H1 (cell line): ENCODE results near the gene COPZ2. TPM values are rescaled to one million over a fixed set of nuclear protein-coding genes. Genes with fewer than 3 reads are reported as not detected.

ENCODE experiments used
- ATF3 ChIP-seq: IDR thresholded peaks from 2 replicates; pipeline ENCODE4 v1.6.1; 2011; ENCODE audit warnings: low read depth, mild to moderate bottlenecking, low read length; ENCODE audit not compliant: insufficient read depth
- CBX5 ChIP-seq: fragments of 300-800, 300-1000 bp; sonication (generic); IDR thresholded peaks from 2 replicates; pipeline ENCODE4 v1.7.1; 2016; ENCODE audit warnings: antibody characterized with exemption, low read length, low read depth
- GABPA ChIP-seq: IDR thresholded peaks from 2 replicates; pipeline ENCODE4 v1.6.1; 2011; ENCODE audit warnings: mild to moderate bottlenecking, low read length, moderate library complexity, borderline replicate concordance; ENCODE audit not compliant: insufficient read depth
- KDM5A ChIP-seq: fragments of 200-600 bp; IDR thresholded peaks from 2 replicates; pipeline ENCODE4 v1.7.1; 2012; ENCODE audit warnings: mild to moderate bottlenecking, low read length, inconsistent platforms, mixed read lengths
- SP1 ChIP-seq: IDR thresholded peaks from 2 replicates; pipeline ENCODE4 v1.6.1; 2011; ENCODE audit warnings: low read depth, low read length
- TCF12 ChIP-seq: IDR thresholded peaks from 2 replicates; pipeline ENCODE4 v1.6.1; 2011; ENCODE audit warnings: low read depth, mild to moderate bottlenecking, low read length
- polyA plus RNA-seq, 7 experiments: library from polyadenylated mRNA; depleted of rRNA in 3 of 7; stranded (reverse) in 5 of 7; unstranded in 2 of 7; fragments of >200 nt in 5 of 7; fragments of 200-250 nt in 2 of 7; gene quantifications; 1 replicate in 5 of 7; 2 replicates in 1 of 7; 4 replicates in 1 of 7; pipeline versions ENCODE4 v1.2.1 to v1.2.3, GENCODE V29; 2011 to 2013; ENCODE audit warnings: missing spikeins in 2 of 7, mixed read lengths in 2 of 7
- total RNA-seq: library from RNA; stranded (reverse); fragmentation: NEBNext Ultra II Directional; extraction: Animal tissue kit (Norgen Biotek cat#: 25700); gene quantifications from 2 replicates; pipeline ENCODE4 v1.2.1, GENCODE V29; 2021

COPZ2 gene
- total and polyA plus RNA-seq, 2 of the 8 experiments (the other 6 are each of a cell fraction or from before 2014, with no cell fraction given) = 0.24 TPM; not detected in 1

GRCh38 chr17:47996201-47996600, 41.4 kb downstream of the COPZ2 start (continued):
- no peak for TF ChIP-seq ATF3
- TF ChIP-seq TCF12 = no peak
- no peak for TF ChIP-seq SP1
- no peak for TF ChIP-seq GABPA
- TF ChIP-seq CBX5 = no peak
- no peak for TF ChIP-seq KDM5A
